GM19467 (cell line): ENCODE measurements around the gene MYO1C.
A peak's percentile ranks its signal among the peaks of the same experiment; 100 is the strongest.
"Not testable (repeated sequence)": the region's sequence is repeated elsewhere in the genome, so short reads cannot be mapped to it uniquely, and the experiment has no call there.

ENCODE experiments used
- ATAC-seq: cut with Tn5 transposase; IDR thresholded peaks from one replicate; pipeline ENCODE4 v1.9.1; 2021; ENCODE audit warnings: mild to moderate bottlenecking, moderate library complexity; ENCODE audit not compliant: unreplicated experiment

The MYO1C gene

DNA sequence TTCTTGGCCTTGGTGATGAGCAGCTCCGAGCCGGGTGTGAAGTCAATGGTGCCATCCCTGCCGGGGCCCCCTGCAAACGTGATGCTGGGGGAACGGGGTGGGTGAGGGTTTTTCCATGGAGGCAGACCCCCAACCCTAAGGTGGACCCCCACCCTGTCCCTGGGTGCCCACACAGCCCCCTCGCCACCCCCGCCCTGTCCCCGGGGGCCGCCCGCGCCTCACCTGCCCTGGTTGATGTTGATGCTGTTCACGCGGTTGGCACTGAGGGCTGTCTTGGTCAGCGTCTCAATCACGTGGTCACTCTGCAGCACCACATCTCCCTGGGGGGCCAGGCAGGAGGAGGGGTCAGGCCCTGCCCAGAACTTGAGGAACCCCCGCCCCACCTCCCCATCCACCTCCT is 25.2 kb downstream of the MYO1C start:
- ATAC-seq, result no peak

DNA sequence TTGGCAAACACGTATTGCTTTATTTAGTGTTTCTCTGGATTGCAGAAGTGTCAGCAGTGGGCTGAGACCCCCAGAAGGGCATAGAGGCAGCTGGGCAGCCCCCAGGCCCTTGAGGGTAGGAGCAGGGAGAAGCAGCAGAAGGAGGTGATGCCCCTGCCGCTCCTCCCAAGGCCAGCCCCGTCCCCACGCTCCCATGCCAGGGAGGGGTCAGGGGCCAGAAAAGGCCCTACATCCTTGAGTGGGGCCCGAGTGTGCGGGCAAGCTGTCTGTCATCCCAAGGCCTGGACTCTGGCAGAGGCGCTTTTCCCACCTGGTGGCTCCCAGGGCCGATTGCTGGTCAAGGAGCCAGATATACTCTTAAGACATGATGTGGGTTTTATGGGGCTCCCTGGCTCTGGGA is 28.3 kb downstream of the MYO1C start:
- no peak for ATAC-seq

DNA sequence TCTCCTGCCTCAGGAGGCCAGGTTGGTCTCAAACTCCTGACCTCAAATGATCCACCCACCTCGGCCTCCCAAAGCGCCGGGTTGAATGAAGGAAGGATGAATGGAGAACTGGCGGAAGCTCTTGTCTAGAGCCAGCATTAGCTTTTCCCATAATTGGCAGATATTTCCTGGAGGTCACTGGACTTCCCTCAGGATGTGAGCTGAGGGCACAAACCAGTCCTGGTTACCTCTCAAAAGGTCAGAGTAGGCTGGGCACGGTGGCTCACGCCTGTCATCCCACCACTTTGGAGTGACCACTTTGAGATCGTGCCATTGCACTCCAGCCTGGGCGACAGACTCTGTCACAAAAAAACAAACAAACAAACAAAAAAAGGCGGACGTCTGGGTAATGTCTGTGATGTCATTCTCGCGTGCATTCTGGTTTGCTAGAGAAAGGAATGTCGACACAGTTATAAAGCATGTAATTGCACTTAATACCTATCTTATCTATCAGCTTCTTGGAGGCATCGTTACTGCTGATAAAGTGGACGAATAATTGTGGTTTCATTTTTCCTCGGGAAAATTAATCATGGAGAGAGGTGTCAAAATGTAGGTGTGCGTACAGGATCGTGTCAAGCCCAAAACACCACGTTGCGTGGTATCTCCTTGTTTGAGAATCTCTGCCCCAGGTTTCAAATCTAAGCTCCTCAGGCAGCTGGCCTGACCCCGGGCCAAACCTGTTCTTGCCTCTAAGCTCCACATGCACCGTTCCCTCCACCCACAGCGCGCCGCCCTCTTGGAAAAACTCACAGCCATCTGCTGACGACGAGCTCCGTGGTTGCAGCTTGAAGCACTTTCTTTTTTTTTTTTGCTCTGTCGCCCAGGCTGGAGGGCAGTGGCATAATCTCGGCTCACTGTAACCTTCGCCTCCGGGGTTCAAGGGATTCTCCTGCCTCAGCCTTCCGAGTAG is 30.0 kb downstream of the MYO1C start:
- no peak for ATAC-seq

DNA sequence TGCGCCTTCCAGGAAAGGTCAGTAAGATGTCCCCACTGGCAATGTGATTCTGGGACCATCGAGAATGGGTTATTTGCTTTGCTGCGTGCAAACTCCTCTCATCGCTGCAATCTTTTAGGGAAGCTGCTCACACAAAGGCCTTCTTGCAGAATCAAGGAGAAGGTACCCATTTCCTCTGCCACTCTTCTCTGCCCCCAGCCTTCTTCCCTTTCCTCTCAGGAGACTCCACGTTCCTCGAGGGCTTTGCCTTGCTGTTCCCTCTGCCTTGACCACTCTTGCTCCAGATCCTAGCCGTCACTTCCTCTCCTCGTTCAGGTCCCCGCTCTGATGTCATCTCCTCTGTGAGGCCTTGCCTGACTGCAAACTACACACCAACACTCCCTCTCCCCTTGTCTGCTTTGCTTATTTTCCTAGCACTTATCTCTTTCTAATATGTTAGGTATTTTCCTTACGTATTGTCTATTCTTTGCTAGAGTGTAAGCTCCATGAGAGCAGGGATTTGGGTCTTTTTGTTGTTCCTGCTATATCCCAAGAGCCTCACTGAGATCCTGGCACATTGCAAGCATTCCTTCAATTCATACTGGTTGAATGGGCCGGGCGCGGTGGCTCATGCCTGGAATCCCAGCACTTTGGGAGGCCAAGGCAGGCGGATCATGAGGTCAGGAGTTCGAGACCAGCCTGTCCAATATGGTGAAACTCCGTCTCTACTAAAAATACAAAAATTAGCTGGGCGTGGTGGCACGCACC is 31.1 kb downstream of the MYO1C start:
- no peak for ATAC-seq

DNA sequence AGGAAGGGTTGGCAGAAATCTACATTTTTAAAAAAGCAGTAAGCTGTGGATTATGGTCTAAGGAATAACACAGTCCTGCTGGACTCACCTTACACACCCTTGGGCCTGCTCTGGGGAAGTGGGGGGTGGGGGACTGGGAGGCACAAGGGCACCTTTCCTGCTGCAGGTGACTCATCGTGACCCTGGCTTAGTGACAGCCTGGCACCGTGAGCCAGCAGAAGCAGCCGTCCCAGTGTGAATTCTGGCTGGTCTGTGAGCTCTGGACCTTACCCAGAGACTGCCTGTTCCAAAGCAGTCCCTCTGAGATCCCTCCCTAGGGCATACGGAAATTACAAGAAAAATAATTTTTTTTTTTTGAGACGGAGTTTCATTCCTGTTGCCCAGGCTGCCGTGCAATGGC is 32.3 kb downstream of the MYO1C start:
- ATAC-seq, result no peak

DNA sequence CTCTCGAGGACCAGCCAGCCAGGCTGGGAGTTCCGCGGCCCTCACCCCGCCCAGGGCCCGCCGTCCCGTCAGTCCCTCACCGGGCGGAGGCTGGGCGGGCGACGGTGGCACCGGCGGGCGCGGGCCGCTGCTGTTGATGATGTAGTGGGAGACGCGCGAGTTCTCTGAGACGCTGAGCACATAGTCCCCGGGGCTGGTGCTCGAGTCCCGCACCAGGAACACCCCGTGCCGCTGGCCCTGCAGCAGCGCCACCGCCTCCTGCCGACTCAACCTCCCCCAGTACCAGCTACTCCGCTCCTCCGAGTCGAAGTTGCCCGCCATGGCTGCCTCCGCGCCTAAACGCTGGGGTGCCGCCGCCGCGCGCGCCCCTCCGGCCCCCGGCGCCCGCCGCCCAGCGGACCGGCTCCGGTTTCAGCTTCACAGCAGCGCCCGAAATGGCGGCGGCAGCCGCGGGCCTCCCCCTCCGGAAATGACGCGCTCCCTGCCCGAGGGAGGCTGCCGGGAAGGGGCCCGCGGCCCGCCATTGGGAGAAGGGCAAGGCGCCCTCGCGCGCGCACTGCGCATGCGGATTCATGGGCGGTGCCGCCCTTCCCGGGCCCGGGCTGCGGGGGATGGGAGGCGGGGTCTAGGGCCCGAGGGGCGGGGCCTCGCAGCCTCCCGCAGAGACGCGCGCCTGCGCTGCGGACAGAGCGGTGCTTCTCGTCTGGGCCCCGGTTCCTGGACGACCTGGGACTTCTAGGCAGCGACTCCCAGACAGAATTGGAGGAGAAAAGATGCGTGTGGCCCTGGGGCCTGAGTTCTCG is 36.5 kb downstream of the MYO1C start, which contains the start of gene CRK:
CRK (minus strand) TSS at position 436 of the 803 bp plus-strand sequence; CDS start at position 321, 115 bp downstream.
- peak; percentile 86 for ATAC-seq

DNA sequence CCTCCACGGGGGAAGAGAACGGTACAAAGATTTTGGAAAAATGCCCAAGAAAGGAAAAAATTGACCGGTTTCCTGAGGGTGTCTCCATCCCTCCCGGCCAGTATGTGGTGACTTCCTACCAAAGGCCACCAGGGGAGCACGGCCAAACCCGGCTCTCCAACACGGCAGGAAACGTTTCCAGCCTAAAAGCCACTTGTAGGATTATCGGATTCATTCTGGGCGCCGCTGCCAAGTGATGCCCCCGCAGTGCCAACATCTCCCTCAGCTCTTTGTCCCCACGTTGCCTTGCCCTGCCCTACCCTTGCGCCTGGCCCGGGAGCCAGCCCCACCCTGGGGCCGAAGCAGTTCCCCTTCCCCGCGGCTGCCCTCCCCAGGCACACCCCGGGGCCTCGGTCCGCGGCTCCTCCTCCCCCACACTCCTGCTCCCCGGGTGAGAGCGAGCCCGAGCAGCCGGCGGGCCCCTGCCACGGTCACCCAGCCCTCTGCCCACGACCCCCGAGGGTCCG is 37.1 kb downstream of the MYO1C start:
- ATAC-seq, result peak; percentile 19

DNA sequence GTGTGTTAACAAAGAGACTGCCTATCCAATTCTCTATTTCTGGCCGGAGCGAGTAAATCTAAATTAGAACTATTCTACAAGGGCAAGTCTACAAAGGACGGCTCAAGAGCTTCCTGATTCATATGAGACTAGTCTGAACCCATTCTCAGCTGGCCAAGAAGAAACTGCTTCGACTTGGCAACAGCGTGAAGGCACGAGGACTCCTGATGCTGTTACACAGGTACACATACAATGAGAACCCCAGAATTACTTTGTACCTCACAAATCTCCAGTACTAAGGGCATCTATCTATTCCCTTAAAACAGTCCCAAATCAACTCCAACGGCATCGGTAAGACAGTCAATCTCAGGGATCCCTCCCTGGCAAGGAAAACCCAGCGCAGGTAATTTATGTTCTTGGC is 37.9 kb downstream of the MYO1C start:
- ATAC-seq, result no peak

DNA sequence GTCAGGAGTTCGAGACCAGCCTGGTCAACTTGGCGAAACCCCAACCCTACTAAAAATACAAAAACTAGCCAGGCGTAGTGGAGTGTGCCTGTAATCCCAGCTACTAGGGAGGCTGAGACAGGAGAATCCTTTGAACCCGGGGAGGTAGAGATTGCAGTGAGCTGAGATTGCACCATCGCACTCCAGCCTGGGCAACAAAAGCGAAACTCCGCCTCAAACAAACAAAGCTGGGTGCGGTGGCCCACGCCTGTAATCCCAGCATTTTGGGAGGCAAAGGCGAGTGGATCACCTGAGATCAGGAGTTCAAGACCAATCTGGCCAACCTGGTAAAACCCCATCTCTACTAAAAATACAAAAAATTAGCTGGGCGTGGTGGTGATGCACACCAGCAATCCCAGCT is 38.8 kb downstream of the MYO1C start:
- ATAC-seq, result not testable (repeated sequence)

DNA sequence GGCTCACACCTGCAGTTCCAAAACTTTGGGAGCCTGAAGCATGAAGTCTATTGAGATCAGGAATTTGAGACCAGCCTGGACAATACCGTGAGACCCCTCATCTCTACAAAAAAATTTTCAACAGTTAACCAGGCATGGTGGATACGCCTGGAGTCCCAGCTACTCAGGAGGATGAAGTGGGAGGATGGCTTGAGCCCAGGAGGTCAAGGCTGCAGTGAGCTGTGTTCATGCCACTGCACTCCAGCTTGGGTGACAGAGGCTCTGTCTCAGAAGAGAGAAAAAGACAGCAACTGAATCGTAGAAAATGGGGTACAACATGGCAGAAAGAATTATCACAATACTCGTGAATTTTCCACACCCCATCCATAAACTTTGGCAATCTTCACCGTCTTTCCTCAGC is 39.6 kb downstream of the MYO1C start:
- no peak for ATAC-seq

DNA sequence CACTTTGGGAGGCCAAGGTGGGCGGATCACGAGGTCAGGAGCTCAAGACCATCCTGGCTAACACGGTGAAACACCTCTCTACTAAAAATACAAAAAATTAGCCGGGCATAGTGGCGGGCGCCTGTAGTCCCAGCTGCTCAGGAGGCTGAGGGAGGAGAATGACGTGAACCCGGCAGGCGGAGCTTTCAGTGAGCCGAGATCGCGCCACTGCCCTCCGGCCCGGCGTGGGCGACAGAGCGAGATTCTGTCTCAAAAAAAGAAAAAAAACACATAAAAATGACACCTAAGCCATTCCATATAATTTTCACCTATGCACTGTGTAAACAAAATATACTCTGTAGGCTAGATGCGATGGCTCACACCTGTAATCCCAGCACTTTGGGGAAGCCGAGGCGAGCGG is 42.2 kb downstream of the MYO1C start:
- ATAC-seq, result not testable (repeated sequence)

DNA sequence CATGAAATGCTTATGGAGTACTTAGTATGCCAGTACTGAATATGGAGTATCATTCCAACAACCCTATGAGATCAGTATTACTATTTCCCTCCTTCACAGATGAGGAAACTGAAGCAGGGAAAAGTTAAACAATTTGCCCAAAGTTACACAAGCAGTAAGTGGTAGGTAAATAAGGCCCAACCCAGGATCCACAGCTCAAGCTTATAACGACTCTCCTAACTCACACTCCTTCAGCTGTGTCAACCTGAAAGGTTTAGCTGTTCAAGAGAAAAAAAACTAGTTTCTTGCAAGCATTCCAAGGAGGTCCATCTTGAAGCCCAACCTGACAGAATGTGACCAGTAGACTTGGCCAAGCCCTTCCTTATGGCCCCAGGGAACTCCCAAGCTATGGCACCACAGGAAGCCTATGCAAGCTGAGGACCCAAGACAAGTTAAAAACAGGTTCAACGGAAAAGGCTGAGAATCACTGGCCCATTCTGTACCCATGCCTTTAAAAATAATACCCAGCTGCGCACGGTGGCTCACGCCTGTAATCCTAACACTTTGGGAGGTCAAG is 43.0 kb downstream of the MYO1C start:
- ATAC-seq, result no peak

DNA sequence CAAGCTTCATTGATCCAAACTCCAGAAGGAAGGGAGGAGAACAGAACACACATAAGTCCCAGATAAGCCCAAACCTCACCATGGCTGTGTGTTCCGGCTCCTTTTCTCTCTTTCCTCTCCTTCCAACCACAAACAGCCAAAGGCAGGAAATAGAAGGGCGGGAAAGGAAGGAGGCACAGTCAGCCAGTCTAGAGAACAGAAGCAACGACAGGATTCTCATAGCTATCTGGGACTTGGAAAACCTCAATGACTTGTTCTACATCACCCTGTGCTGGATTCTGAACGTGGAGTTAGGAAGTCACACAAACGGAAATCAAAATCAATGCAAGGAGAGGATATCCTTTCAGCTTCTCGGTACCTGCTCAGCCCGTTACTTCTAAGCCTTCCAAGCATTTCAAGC is 45.4 kb downstream of the MYO1C start:
- ATAC-seq, result no peak

DNA sequence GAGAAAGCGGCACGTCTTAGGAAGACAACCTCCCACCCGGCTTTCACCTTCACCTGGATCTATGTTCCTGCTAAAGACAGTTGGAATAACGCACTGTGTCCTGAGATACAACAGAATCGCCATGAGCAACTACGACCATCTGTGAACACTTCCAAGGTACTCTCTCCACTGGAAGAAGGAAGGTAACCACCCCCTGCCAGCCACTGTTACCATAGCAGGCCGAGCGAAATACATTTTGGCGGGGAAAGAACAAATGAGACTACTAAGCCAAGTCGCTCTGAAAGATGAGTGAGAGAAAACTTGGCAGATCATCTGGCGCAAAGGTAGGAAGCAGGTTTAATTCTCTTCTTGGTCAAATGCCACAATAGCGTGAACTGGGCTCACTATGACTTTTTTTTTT is 46.3 kb downstream of the MYO1C start:
- ATAC-seq, result no peak

DNA sequence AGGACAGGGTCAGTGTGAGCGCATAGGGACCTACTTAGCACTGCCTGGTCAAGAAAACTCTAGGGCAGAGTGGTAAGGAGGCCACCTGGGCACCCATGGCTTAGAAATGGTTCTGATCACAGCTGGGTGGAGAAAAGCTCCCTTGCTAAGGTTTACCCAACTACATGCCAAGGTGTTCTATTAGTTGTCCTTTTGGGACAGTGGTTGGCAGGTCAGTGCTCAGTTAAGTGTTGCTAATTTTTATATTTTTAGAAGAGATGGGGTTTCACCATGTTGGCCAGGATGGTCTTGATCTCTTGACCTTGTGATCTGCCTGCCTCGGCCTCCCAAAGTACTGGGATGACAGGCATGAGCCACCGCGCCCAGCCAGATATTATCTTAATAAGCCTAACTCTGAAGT is 46.8 kb downstream of the MYO1C start:
- not testable (repeated sequence) for ATAC-seq

DNA sequence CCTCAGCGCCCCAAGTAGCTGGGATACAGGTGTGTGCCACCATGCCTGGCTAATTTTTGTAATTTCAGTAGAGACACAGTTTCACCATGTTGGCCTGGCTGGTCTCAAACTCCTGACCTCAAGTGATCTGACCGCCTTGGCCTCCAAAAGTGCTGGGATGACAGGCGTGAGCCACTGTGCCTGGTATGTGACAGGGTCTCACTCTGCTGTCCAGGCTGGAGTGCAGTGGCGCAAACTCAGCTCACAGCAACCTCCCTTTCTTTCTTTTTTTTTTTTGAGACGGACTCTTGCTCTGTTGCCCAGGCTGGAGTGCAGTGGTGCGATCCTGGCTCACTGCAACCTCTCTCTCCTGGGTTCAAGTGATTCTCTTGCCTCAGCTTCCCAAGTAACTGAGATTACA is 49.8 kb downstream of the MYO1C start:
- ATAC-seq, result not testable (repeated sequence)

DNA sequence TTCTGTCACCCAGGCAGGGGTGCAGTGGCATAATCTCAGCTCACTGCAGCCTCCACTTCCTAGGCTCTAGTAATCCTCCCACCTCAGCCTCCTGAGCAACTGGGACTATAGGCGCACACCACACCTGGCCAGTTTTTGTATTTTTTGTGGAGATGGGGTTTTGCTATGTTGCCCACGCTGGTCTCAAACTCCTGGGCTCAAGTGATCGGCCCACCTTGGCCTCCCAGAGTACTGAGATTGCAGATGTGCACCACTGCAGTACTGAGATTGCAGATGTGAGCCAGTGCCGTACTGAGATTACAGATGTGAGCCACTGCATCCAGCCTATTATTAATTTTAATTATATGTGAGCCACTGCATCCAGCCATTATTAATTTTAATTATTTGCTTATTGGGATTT is 50.3 kb downstream of the MYO1C start:
- ATAC-seq, result no peak

DNA sequence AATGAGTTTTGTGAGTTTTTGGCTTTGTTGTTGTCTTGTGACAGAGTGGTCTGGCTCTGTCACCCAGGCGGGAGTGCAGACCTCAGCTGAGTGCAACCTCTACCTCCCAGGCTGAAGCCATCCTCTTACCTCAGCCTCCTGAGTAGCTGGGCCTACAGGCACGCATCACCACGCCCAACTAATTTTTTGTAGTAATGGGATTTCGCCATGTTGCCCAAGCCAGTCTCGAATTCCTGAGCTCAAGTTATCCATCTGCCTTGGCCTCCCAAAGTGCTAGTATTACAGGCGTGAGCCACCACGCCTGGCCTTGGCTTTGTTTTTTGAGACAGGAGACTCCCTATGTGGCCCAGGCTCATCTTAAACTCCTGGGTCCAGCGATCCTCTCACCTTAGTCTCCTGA is 51.6 kb downstream of the MYO1C start:
- ATAC-seq, result no peak

DNA sequence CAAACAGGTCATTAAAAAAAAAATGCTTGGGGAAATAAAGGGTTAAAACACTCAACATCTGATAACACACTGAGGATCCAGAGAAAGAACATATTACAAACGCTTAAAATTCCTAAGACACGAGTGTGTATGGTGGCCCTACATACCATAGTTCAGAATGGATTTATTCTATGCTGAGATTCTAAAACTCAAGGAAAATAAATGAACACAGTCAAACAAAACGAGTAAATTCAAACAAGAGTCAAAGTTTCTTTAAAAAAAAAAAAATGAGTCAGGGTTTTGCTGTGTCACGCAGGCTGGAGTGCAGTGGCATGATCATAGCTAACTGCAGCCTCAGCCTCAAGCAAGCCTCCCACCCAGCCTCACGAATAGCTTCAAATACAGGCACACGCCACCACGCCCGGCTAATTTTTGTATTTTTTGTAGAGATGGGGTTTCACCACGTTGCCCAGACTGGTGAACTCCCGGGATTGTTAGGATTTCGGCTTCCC is 53.8 kb downstream of the MYO1C start:
- ATAC-seq, result no peak

DNA sequence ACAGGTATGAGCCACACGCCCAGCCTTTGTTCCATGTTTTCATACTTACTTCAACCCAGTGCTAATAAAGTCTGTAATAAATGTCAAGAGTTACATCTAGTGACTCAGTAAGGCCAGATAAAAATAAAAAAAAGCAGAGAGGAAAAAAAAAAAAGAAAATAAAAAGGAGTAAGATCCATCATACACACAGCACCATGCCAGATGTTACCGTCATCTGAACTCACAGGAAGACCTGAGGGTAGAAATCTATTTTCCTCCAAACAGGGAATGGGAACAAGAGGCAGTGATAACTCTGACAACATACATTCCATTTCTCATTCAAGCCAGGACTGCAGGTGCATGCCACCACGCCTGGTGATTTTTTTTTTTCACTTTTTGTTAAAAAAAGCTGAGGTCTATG is 57.2 kb downstream of the MYO1C start:
- ATAC-seq, result no peak
